Left cardiac atrium (tissue), 4 donors: ENCODE results near the gene EPC2. TPM values are rescaled to one million over a fixed set of nuclear protein-coding genes. Genes with fewer than 3 reads are reported as not detected.
"Not testable (repeated sequence)": the region's sequence is repeated elsewhere in the genome, so short reads cannot be mapped to it uniquely, and the experiment has no call there.

Experiments
- ATAC-seq, 2 donors: fragments of 200-7000 bp; cut with Tn5 transposase; one replicate each; pipeline ENCODE4 v1.9.1; 2020; ENCODE audit warnings: mild to moderate bottlenecking in 2 of 2, moderate library complexity in 2 of 2
- DNase-seq: peaks from one replicate; pipeline ENCODE4 v3.0.0-alpha.2; 2020
- intact Hi-C, 2 donors: fragments of 100-400 bp; cut with DNase I; formaldehyde crosslinking; loops; one replicate each; pipeline versions ENCODE4 v1.14.1 to v1.15.1; 2022 to 2023
- total RNA-seq, 2 donors: library from RNA; stranded (reverse); fragmentation: NEBNext Ultra II Directional; extraction: Animal tissue kit (Norgen Biotek cat#: 25700); gene quantifications; one replicate each; pipeline ENCODE4 v1.2.1, GENCODE V29; 2021
- donor health status: DM: no; HTN: yes; CAD: no.
- donor health status: DM: no; HTN: yes; CAD: no; lungs with severe emphysema.
- donor health status: DM: yes; HTN: yes; CAD: no.
- donor health status: Dilated cardiomyopathy.

Gene EPC2
- total RNA-seq, 2 donors from 2014 or later, result 19.1 to 22.3 TPM

GRCh38 chr2:148627224-148627623 lies 17.3 kb upstream of the EPC2 start:
- no peak for ATAC-seq
- intact Hi-C loops, result no loop called here
- DNase-seq, result no peak

GRCh38 chr2:148634749-148635148 lies 9.8 kb upstream of the EPC2 start:
- intact Hi-C loops, result no loop called here
- ATAC-seq (no peak), DNase-seq (no peak)

GRCh38 chr2:148638543-148638942 lies 6.0 kb upstream of the EPC2 start:
- ATAC-seq (no peak), DNase-seq (no peak)
- intact Hi-C loops, result no loop called here

GRCh38 chr2:148640767-148641166 lies 3.8 kb upstream of the EPC2 start:
- DNase-seq (no peak), ATAC-seq (no peak)
- intact Hi-C loops, result loop anchor here (5.0 to 10.0 kb wide), 2 partner anchors 352 to 616 kb away; partner anchors contain the start of genes MBD5 (in 1 of the 2) and ORC4 (in 1 of the 2)

GRCh38 chr2:148642112-148642744 lies 2.3 kb upstream of the EPC2 start:
- DNase-seq (no peak), ATAC-seq (no peak)
- intact Hi-C loops, result loop anchor here (5.0 to 10.0 kb wide), 2 partner anchors 350 to 617 kb away; partner anchors contain the start of genes MBD5 (in 1 of the 2) and ORC4 (in 1 of the 2)

GRCh38 chr2:148642891-148643416 lies 1.6 kb upstream of the EPC2 start:
- intact Hi-C loops, result loop anchor here (5.0 to 10.0 kb wide), 2 partner anchors 349 to 618 kb away; partner anchors contain the start of genes MBD5 (in 1 of the 2) and ORC4 (in 1 of the 2)
- DNase-seq, result no peak
- no peak for ATAC-seq

- DNase-seq (no peak), ATAC-seq (no peak)
- intact Hi-C loops, result loop anchor here (5.0 to 10.0 kb wide), 2 partner anchors 349 to 619 kb away; partner anchors contain the start of genes MBD5 (in 1 of the 2) and ORC4 (in 1 of the 2)
Measured at GRCh38 chr2:148643421-148643820, 1.1 kb upstream of the EPC2 start.

GRCh38 chr2:148644883-148645538 lies 460 bp downstream of the EPC2 start:
- intact Hi-C loops, result loop anchor here (5.0 to 10.0 kb wide), 2 partner anchors 347 to 620 kb away; partner anchors contain the start of genes MBD5 (in 1 of the 2) and ORC4 (in 1 of the 2)
- DNase-seq (peak; percentile 95), ATAC-seq (peak; percentile 88 to 91)

- intact Hi-C loops, result loop anchor here in 1 of 2 donors (10.0 kb wide), 1 partner anchor 621 kb away; the partner anchor contains the start of genes MBD5 and ORC4
- ATAC-seq, result peak; percentile 25 to 35
- peak; percentile 54 for DNase-seq
Measured at GRCh38 chr2:148645539-148646230, 1.1 kb downstream of the EPC2 start.

GRCh38 chr2:148646231-148646559 lies 1.6 kb downstream of the EPC2 start:
- DNase-seq (no peak), ATAC-seq (no peak)
- intact Hi-C loops, result loop anchor here in 1 of 2 donors (10.0 kb wide), 1 partner anchor 621 kb away; the partner anchor contains the start of genes MBD5 and ORC4

GRCh38 chr2:148647711-148648110 lies 3.2 kb downstream of the EPC2 start:
- DNase-seq, ATAC-seq: not testable (repeated sequence)
- intact Hi-C loops, result loop anchor here in 1 of 2 donors (10.0 kb wide), 1 partner anchor 623 kb away; the partner anchor contains the start of genes MBD5 and ORC4

GRCh38 chr2:148649936-148650335 lies 5.4 kb downstream of the EPC2 start:
- DNase-seq, result no peak
- ATAC-seq, result no peak
- intact Hi-C loops, result loop anchor here in 1 of 2 donors (10.0 kb wide), 1 partner anchor 625 kb away; the partner anchor contains the start of genes MBD5 and ORC4

- ATAC-seq, result no peak
- intact Hi-C loops, result no loop called here
- no peak for DNase-seq
Measured at GRCh38 chr2:148650881-148651280, 6.3 kb downstream of the EPC2 start.

GRCh38 chr2:148651972-148652371 lies 7.4 kb downstream of the EPC2 start:
- no peak for DNase-seq
- ATAC-seq, result no peak
- intact Hi-C loops, result no loop called here

GRCh38 chr2:148653437-148653836 lies 8.9 kb downstream of the EPC2 start:
- ATAC-seq (no peak), DNase-seq (no peak)
- intact Hi-C loops, result no loop called here

- no peak for DNase-seq
- no peak for ATAC-seq
- intact Hi-C loops, result no loop called here
Measured at GRCh38 chr2:148654435-148654834, 9.9 kb downstream of the EPC2 start.

GRCh38 chr2:148656516-148656915 lies 12.0 kb downstream of the EPC2 start:
- DNase-seq (no peak), ATAC-seq (no peak)
- intact Hi-C loops, result no loop called here

GRCh38 chr2:148658807-148659722 lies 14.5 kb downstream of the EPC2 start:
- no peak for DNase-seq
- intact Hi-C loops, result no loop called here
- peak in 1 of 2 donors; percentile 63 for ATAC-seq
